NCI-H82 treated with DMSO at 0.1 percent for 48 hours (cell line): ENCODE measurements around the gene MEIS2.

Source experiments
- DNase-seq: peaks from one replicate; lab custom pipeline; 2025; ENCODE audit not compliant: unreplicated experiment; lab: John Stamatoyannopoulos, UW

MEIS2 gene

GRCh38 chr15:36966708-36967107, 133.6 kb downstream of the MEIS2 start:
- no peak for DNase-seq

- no peak for DNase-seq
Observed at GRCh38 chr15:36965570-36966342, 134.6 kb downstream of the MEIS2 start.

- no peak for DNase-seq
Observed at GRCh38 chr15:36964626-36965025, 135.7 kb downstream of the MEIS2 start.

- no peak for DNase-seq
Observed at GRCh38 chr15:36961956-36962355, 138.4 kb downstream of the MEIS2 start.

GRCh38 chr15:36960947-36961227, 139.5 kb downstream of the MEIS2 start:
- no peak for DNase-seq

GRCh38 chr15:36960179-36960946, 140.0 kb downstream of the MEIS2 start:
- DNase-seq, result no peak

GRCh38 chr15:36959746-36960145, 140.6 kb downstream of the MEIS2 start:
- no peak for DNase-seq

- no peak for DNase-seq
Observed at GRCh38 chr15:36958606-36959005, 141.7 kb downstream of the MEIS2 start.

- DNase-seq, result no peak
Observed at GRCh38 chr15:36954486-36954885, 145.9 kb downstream of the MEIS2 start.

- DNase-seq, result no peak
Observed at GRCh38 chr15:36953346-36953745, 147.0 kb downstream of the MEIS2 start.

- DNase-seq, result no peak
Observed at GRCh38 chr15:36951731-36952247, 148.6 kb downstream of the MEIS2 start.

- DNase-seq, result no peak
Observed at GRCh38 chr15:36950371-36950770, 150.0 kb downstream of the MEIS2 start.

GRCh38 chr15:36948982-36949381, 151.4 kb downstream of the MEIS2 start:
- no peak for DNase-seq

- no peak for DNase-seq
Observed at GRCh38 chr15:36947035-36947719, 153.2 kb downstream of the MEIS2 start.

- no peak for DNase-seq
Observed at GRCh38 chr15:36944442-36944841, 155.9 kb downstream of the MEIS2 start.

GRCh38 chr15:36943508-36944361, 156.6 kb downstream of the MEIS2 start:
- DNase-seq, result no peak

- DNase-seq, result no peak
Observed at GRCh38 chr15:36942248-36942827, 158.0 kb downstream of the MEIS2 start.

- DNase-seq, result no peak
Observed at GRCh38 chr15:36941798-36942197, 158.6 kb downstream of the MEIS2 start.

- DNase-seq, result no peak
Observed at GRCh38 chr15:36940636-36941260, 159.6 kb downstream of the MEIS2 start.

GRCh38 chr15:36940219-36940618, 160.1 kb downstream of the MEIS2 start:
- no peak for DNase-seq
